ENCODE data around the gene CEACAM1.

DNA sequence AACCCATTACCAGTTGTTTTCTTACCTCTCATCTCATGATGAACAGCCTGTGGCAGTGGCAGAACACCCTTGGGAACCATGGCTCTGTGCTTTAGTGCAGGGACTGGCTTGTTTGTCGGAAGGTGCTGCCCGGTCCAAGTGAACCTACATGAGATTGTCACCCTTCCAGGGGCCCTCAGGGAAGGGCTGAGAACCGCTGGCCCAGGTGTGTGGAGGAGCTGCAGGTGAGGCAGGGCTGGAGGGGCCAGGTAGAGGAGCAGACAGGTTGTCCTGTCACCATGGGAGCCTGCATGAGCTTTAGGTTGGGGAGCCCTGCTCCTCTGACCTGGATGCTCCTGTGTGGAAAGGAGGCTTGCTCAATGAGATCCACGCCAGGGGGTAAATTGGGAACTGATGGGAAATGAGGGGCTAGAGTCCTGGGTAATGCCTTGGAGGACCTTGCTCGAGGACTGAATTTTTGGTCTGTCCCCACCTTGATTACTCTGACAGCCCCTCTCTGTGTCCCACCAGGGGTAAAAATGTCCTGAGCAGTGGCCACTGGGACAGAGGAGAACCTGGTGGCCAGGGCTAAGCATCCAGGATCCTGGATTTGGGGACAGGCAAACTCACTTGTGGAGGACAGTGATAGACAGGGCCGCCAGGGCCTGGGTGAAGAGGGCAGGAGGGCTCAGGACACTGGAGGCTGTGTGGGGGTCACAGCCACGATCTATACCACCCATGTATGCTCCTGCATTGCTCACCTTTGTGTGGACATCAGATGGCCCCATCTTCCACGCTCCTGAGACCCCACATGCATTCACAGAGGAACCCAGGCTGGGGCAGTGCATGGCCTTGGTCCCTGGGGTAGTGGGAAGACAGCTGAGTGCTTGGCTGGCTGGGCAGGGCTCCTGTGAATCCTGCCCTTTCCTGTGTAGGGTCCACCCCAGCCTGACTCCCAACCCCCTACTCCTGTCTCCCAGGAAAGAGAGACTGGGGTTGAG lies 24.1 kb upstream of the CEACAM1 start:
- TF ChIP-seq EZH2 (IDR thresholded peaks at IDR 0.05; ENCODE audit: low read length, unreplicated experiment) (no peak), EZH2phosphoT487 (IDR thresholded peaks at IDR 0.05; ENCODE audit: borderline replicate concordance, low read length) (no peak)
- TF ChIP-seq, protein P1, sequence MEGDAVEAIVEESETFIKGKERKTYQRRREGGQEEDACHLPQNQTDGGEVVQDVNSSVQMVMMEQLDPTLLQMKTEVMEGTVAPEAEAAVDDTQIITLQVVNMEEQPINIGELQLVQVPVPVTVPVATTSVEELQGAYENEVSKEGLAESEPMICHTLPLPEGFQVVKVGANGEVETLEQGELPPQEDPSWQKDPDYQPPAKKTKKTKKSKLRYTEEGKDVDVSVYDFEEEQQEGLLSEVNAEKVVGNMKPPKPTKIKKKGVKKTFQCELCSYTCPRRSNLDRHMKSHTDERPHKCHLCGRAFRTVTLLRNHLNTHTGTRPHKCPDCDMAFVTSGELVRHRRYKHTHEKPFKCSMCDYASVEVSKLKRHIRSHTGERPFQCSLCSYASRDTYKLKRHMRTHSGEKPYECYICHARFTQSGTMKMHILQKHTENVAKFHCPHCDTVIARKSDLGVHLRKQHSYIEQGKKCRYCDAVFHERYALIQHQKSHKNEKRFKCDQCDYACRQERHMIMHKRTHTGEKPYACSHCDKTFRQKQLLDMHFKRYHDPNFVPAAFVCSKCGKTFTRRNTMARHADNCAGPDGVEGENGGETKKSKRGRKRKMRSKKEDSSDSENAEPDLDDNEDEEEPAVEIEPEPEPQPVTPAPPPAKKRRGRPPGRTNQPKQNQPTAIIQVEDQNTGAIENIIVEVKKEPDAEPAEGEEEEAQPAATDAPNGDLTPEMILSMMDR (conservative IDR thresholded peaks at IDR 0.05; ENCODE audit: low read depth, low read length): no peak
